Skin epidermis (tissue), 12 donors: ENCODE results near the gene DNAH3.

Experiments used
- H3K27ac ChIP-seq, 21 experiments: fragments of 200-600 bp; sonication (generic) in 11 of 21; one replicate each; pipeline ENCODE4 v1.5.0; 2020; ENCODE audit warnings: mild to moderate bottlenecking in 3 of 21, inconsistent platforms in 2 of 21, moderate library complexity in 2 of 21
- H3K4me3 ChIP-seq, 7 experiments: fragments of 200-600 bp; sonication (generic) in 2 of 7; one replicate each; pipeline ENCODE4 v1.5.0; 2020; ENCODE audit warnings: inconsistent platforms in 2 of 7, mild to moderate bottlenecking in 2 of 7, moderate library complexity in 1 of 7

Gene DNAH3

DNA sequence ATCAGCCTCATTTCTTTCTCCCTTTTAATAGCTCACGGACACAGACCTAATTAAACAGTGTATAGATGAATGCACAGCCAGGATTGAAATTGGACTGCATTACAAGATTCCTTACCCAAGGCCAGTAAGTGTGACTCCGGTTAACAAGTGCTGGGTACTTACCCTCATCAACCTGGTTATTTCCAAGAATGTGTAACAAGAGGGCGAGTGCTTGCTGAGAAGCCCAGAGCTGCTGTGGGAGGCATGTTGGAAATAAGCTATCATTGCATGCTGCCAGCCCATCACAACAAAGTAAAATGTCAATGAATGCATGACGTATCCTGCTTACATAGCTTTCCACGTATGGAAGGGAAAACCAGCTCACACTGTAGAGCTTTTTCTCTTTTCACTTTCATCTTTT lies 230.6 kb downstream of the DNAH3 start:
- no peak overlapping the region for H3K4me3 ChIP-seq
- H3K27ac ChIP-seq, result no peak overlapping the region

DNA sequence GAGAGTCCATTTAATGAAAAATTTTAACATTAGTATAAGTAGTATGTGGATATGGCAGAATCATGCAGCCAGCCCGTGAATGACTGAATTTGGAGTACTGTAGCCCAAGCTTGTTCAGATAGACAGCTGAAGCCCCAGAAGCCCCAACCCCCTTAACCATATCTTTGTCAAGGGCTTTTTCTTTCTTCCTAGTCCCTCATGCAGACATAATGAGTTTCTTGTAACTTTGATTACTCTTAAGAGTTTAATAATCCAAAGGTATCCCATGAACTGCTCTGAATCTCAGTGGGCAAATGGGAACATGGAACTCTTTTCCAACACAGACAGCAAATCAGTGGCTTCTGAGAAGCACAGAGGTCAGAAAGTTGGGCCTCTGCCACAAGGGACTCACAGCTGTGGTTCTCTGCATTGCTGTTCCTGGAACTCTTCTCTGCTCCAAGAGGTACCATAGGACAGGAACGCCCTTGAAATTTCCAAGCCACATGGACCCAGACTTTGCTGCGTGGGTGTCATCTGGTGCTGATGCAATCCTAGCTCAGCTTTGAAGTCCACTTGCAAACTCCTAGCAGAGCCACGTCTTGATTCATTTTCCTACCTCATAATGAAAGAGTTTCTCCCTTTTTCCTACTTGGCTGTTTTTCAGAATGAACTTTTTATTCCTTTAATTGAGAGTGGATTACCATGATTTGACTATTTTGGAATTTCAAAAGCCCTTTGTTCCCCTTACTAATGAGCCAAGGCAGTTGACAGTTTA lies 232.0 kb downstream of the DNAH3 start:
- Histone ChIP-seq H3K4me3 (no peak overlapping the region), H3K27ac (peak overlapping the region in 2 of 21 experiments; percentile 2 to 21)

DNA sequence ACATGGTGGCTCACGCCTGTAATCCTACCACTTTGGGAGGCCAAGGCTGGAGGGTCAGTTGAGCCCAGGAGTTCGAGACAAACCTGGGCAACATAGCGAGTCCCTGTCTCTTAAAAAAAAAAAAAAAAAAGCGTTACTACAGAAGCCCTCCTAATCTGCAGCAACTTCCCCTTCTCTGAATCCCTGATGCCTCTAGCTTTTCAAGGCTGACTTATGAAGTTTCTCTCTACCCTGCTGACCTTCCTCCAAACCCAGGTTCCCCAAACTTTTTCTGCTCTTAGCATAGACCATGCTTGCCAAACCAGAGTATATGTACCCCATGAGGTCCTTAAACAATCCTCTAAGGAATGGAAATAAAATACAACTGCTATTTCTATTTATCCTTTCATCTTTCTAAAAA lies 233.7 kb downstream of the DNAH3 start:
- Histone ChIP-seq H3K27ac (no peak overlapping the region), H3K4me3 (no peak overlapping the region)

DNA sequence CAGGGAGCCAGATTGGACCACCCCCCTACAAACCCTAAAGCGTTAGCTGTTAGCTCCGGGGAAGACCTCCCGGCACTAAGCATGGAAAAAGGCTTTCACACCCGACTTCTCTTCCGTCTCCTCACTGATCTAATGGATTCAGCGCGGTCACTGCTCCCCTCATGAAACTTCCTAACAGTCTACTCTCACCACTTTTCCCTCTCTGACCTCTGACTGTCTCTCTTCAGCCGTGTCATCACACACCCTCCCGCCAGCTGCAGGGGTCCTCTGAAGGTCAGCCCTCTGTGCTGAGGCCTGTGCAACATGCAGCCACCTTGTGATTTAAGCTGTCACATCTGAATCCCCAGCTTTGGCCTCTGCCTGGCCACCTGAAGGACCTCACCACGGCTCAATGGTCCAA lies 234.4 kb downstream of the DNAH3 start:
- H3K27ac ChIP-seq, result no peak overlapping the region
- H3K4me3 ChIP-seq, result no peak overlapping the region

DNA sequence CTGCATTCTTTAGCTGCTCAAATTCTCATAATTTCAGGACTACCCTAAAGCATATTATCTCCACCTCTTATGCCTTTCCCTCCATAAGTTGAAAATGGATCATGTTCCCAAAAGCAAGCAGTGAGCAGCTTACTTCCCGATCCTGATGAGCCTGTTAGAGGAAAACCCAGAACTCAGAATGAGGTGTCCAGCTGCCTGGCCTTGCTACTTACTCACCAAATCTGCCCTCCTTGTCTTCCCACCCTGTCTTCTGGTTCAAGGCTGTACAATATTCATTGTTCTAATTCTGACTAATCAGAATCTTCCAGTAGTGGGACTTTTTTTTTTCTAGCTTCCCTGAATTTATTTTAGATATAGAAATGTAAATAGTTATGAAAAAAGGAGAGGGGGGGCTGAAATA lies 239.3 kb downstream of the DNAH3 start:
- no peak overlapping the region for H3K4me3 ChIP-seq
- peak overlapping the region in 15 of 21 experiments; percentile 8 to 83 (median 64) for H3K27ac ChIP-seq

DNA sequence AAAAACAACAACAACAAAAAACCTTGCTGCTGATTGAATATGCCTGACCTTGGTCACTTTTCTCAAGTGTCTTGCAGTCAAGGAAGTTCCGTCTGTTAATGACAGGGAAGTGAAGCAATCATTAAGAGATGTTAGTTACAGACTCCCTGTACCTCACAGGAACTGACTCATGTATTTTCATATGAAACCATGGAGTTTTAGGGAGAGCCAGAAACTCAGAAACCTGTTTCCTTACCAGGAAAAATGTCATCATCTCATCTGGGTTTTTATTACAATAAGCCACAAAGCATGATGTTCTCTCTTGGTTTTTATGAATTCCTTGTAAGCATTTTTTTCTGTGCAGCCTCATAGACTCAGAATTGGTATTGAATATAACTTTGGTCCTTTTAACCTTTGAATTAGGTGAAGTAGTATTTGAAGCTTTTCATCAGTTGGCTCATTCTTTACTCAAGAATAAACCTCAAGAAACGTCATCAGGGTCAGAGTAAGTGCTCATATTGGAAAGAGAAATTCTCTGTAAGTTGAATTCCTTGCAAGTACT lies 239.8 kb downstream of the DNAH3 start:
- Histone ChIP-seq H3K4me3 (no peak overlapping the region), H3K27ac (peak overlapping the region in 16 of 21 experiments; percentile 5 to 83 (median 56))

DNA sequence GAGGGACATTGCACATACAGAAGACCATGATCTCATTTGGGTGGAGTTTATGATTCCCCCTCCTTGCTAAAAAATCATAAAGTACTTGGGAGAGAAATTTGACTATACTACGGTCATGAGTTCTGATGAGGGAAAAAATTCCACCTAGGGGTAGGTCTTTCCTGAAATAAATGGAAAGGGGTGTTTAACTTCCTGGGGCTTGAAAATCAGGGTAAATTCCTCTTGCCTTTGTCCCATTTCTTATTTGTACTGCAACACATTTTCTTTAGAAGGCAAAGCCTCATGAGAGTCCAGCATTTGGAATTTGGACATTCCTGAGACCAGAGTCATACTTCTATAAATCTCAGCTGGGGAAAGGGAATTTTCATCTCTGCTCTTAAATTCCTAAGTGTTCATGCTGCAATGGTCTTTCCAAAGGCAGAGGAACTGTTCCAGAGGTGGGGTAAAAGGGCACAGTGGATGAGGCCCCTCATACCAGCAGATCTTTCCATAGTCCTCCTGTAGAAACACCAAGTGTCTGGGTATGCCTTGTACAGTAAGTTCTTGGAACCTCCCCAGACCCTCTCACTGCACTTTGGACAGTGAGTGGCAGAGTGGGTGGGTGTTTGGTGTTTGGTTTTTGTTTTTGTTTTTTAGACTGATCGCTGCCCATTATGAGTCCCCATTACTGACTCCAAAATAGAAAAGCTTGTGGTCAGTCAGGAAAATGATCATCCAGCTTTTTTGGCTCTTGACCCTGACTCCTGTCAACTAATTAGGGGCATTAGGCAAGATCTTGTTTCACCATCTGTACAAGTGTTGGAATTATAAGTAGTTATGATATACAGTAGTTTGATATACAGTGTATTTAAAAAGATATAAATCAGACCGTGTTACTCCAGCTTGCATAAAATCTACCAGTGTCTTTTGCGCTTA lies 244.0 kb downstream of the DNAH3 start:
- peak overlapping the region in 20 of 21 experiments; percentile 25 to 99 (median 68) for H3K27ac ChIP-seq
- no peak overlapping the region for H3K4me3 ChIP-seq

DNA sequence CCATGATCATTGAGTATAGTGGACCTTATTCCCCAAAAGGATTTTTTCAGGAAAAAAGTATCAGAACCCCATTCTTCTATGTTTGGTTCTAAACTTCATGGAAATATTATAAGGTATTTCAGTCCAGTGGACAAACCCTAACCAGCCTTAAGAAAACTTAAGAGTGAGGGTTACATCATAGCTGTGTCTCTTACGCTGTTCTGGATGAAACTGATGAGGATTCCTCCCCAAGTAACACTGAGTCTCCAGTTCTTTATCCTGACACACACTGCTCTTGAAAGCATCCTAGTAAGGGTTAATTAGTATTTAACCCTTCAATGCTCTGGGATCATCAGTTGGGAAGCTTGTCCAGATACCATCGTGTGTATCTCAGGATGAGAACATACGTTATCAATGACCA lies 245.1 kb downstream of the DNAH3 start:
- peak overlapping the region in 19 of 21 experiments; percentile 2 to 99 (median 69) for H3K27ac ChIP-seq
- no peak overlapping the region for H3K4me3 ChIP-seq

DNA sequence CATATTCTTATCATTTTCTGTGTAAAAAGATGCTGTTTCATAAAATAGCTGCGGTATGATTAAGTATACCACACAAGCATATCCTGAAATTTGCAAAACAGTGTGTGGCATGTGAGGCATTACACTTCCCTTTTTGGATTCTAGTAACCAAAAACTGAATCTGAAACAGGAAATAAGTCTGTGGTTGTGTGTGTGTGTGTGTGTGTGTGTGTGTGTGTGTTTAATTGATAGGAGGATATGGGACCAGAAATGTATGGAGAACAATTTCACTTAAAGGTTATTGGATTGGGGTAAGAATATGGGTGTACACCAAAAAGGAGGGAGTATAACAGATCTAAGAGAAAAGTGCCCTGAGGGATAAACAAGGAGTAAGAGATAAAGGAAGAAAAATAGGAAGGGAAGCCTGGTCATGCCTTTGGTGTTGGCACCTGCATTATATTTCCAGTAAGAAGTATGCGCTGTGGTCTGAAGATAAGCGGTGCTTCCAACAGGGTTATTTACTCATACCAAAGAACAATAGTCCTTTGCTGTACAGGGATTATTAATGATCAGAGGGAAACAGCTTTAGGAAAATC lies 246.1 kb downstream of the DNAH3 start:
- peak overlapping the region in 19 of 21 experiments; percentile 18 to 99 (median 80) for H3K27ac ChIP-seq
- H3K4me3 ChIP-seq, result no peak overlapping the region

DNA sequence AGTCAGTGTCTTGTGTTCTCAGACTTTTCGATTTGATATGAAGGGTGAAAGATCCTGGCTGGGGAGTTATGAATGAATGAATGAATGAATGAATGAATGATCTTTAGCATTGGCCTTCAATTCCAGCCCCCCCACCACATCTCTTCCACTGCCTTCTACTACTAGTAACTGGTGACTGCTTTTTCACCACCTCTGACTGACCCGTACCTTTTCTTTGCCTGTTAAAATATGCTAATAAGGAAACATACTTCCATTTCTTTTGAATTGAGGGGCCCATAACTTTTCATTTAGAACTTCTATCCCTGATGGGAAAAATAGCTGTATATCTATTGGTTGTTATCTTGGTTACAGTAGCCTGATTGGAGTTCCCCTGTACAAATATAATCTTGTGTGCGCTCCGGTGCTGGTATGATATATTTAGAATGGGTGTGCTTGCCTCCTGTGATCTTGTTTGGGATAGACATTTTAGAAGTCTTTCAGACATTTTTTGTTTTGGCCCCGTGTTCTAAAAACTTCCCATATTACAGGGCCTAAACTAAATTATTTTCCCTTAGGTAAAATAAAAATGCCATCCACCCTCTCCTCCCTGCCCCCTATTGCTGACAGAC lies 246.6 kb downstream of the DNAH3 start:
- H3K27ac ChIP-seq, result peak overlapping the region in 19 of 21 experiments; percentile 18 to 99 (median 76)

DNA sequence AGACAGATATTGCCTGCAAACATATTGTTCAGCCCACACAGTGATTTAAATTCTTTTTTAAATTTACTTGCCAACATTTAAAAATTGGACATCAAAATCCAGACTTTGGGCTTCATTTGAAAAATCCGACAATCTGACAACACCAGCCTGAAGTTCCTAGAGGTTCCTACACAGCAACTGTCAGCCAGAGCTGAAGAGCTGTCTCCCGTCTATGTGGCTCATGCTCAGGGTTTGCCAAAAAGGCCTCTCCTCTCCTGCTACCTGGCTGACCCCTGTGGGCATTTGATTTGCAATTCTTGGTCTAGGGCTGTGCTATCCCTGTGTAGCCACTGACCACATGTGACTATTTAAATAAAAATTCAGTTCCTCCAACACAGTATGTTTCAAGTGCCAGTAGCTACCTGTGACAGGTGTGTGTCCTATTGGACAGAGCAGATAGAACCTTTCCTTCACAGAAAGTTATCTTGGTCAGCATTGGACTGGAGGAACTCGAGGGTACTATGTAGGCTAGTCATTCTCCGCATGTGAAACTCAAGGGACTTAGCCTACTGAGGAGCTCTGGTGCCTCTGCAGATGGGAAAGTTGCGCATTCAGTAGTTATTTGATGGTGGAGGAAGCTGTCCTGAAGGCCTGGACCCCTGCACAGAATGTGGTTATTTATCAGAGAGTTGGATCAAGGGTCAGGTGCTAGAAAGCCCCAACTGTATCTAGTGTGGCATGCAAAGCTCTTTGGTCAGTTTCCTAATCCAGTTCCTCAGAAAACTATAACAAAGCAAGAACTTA lies 247.3 kb downstream of the DNAH3 start:
- H3K27ac ChIP-seq, result peak overlapping the region in 18 of 21 experiments; percentile 2 to 99 (median 92)
- no peak overlapping the region for H3K4me3 ChIP-seq

More for the DNA sequence above, 246.6 kb downstream of the DNAH3 start:
- H3K4me3 ChIP-seq, result no peak overlapping the region

DNA sequence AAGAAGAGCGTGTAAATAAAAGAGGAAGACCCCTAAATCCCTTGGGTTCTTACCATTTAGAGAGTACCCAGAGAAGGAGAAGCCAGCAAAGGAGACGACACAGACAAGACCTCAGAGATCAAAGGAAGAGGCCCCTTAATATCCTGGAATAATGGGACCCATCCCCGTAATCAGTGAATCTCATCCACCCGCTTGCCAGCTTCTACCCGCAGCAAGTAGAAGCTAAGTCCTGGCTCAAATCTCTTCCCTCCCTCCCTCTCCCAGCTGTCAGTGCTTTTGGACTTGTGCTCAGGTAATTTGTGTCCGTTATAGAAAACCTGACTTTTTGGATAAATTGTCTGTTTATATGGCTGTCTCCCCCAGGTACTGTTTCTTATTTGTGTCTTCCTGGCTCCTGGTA lies 248.2 kb downstream of the DNAH3 start:
- Histone ChIP-seq H3K4me3 (peak overlapping the region in 1 of 7 experiments; percentile 60), H3K27ac (peak overlapping the region in 14 of 21 experiments; percentile 88 to 99 (median 97))

DNA sequence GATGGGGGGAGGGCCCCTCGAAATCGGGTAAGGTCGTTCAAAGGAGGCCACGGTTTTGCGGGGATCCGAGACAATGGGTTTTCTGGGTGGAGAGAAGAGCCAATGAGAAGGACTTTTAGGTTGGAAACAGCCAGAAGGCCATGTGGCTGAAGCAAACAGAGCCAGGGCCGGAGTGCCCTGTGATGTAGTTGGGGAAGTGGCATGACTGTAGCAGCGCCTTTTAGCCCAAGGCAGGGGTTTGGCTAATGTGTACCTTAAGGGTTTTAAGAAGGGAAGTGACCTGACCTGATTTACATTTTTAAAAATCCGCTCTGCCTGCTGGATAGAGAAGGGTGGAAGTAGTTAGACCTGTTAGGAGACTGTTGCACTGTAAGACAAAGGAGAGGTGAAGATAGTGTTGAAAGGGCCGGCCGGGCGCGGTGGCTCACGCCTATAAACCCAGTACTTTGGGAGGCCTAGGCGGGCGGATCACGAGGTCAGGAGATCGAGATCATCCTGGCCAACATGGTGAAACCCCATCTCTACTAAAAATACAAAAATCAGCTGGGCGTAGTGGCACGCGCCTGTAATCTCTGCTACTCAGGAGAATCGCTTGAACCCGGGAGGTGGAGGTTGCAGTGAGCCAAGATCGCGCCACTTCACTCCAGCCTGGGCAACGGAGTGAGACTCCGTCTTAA lies 249.1 kb downstream of the DNAH3 start:
- Histone ChIP-seq H3K4me3 (peak overlapping the region; percentile 60 to 91 (median 75)), H3K27ac (peak overlapping the region; percentile 84 to 100 (median 97))

DNA sequence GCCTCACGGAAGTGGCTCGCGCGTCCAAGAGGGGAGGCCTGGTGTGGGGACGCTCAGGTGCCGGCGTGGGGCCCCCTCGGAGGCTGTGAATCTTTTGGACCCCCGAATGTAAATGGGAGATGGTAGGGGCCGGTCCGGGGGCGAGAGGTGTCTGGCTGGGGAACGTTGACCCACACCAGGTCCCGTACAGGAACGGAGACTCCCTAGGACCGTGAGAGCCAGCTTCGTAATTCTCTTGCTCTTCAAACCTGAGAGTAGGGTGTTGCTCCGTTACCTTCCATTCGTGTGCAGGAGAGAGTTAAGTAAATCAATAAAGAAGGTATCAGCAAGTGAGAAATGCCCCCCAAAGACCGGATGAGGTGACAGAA lies 249.6 kb downstream of the DNAH3 start:
- Histone ChIP-seq H3K27ac (peak overlapping the region; percentile 84 to 100 (median 97)), H3K4me3 (peak overlapping the region; percentile 60 to 91 (median 75))

DNA sequence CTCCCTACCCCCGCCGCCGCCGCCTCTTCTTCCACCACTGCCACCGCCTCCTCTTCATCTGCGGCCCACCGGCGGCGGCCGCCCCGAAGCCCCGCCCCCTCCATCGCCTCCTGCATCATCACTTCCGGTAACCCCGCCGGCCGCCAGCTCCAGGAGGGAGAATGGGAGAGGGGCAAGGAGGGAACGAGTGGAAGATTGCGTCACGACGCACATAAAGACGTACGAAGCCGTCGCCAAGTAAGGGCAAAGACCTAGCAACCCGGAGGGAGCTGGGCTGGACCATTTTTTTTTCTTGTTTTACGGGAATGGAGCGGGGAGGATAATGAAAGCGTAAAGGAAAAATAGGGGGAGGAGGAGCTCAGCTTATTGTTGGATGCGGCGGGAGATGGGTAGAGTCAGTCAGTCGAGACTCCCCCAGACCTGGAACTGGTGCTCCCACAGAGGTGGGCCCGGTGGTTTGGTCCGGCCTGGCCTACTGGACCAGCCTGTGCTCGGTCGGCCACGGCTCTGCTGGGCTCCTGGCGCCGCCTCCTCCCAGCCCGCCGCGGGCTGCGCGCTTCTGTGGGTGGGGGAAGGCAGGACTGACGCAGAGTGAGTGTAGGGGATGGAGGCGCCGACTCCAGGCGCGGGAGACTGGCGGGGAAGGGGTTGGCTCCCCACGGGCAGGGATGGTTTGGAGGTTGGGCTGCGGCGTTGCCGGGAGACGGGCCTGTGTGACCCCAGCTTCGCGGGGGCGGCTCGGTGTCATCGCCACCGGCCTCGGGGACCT lies 250.2 kb downstream of the DNAH3 start, which contains the start of the genes DCUN1D3 and LYRM1:
Gene DCUN1D3, minus strand, starts transcription at position 60 of the 769 bp plus-strand sequence. CDS start 37,820 bp downstream, outside the sequence.
Gene LYRM1, plus strand, starts transcription at position 473 of the 769 bp plus-strand sequence. CDS start 14,785 bp downstream, outside the sequence.
- H3K4me3 ChIP-seq, result peak within 1 kb of the TSS; percentile 60 to 91 (median 75)
- H3K27ac ChIP-seq, result peak within 1 kb of the TSS; percentile 84 to 100 (median 97)

DNA sequence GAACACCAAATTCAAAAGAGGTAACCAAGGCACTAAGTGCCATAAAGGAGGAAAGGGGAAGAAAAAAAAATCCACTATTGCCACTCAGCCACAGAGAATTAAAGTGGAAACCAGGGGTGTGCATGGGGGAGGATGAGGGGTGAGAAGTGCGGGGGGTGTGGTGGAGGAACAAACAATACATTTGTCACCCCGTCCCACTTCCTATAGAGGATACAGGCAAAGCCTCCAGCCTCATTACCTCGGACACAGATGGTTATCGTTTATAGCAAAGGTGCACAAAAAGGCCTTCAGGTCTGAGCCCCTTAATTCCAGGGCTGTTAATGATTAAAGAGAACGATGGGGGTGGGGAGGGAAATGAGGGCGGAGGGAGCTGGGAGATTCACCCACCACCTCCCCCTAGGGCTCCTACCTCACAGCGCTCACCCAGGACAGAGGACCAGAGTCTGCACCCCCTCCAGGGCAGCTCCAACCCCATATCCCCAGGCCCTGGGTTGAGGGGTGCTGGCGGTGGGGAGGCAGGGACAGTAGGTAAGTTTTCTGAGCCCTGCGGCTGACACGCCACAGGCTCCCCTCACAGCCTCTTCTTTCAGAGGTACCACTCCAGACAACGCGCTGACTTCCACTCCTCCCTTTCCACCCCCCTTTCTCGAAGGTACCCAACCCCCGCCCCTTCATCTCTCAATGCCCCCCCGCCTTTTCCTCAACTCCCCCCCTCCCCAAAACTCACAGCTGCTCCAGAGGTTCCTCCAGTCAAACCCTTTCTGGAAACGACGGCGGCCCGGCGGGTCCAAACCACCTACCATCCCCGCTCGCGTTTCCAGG lies 251.0 kb downstream of the DNAH3 start:
- H3K4me3 ChIP-seq, result peak overlapping the region; percentile 60 to 91 (median 75)
- H3K27ac ChIP-seq, result peak overlapping the region; percentile 64 to 100 (median 97)
